GM21515 (cell line): ENCODE measurements around the gene SMCO4.

Experiments
- ATAC-seq: cut with Tn5 transposase; IDR thresholded peaks from one replicate; pipeline ENCODE4 v1.9.1; 2021; ENCODE audit not compliant: unreplicated experiment

SMCO4 gene

GRCh38 chr11:93529707-93530467, 13.3 kb downstream of the SMCO4 start:
- ATAC-seq: peak; percentile 19

DNA sequence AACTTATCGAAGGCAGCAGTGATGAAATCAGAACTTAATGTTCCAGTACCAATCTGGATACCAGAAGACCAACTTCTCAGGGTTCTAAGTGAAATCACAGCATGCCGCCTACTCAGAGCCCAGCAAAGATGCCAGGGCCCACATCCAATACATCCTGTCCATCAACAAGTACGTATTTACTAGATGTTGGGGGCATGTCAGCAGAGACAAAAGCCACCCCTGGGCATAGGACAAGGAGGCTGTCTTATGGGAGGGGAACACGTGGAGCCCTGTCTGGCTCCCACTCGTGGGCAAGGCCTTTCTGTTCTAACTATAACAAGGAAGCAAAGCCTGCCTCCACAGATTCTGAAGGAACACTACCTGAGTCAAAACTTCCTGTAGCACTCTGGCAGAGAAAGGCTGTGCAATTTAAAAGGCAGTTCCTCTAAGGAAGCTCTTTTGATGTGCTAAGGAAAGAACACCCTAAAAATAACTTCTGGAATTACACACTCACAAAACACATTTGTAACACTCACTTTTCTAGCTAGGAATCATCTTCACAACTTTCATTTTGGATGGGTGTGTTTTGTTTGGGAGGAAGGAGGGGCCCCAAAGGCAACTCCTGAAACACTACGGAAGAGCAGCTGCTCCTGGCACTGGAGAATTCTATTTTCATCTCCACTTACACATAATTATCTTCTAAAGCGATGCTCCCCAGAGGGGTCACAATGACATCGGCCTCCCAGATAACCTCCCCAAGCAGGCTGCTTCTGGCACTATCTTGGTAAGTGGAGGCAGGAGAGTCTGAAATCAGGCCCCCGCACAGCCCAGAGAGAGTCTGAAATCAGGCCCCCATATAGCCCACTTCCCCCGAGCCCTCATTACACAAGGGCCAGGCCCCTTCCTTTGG, 14.2 kb downstream of the SMCO4 start:
- ATAC-seq: no peak

DNA sequence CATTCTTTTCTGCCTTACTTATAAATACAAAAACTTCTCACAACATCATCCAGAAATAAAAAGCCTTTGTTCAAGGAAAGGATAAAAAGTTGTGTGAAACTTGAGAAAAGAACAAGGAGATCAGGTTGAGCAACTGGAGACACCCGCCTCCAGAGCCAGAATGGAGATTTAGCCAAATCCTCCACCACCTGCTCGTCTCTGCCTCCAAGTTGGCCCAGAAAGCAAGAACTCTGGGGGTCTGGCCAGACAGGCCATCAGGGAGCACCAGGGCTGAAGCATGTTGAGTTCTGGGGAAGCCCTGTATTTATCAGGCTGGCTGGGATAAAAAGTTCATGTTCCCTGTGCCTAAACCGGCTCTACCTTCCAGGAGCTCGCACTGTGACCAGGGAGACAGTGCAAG, 14.9 kb downstream of the SMCO4 start:
- ATAC-seq: no peak

DNA sequence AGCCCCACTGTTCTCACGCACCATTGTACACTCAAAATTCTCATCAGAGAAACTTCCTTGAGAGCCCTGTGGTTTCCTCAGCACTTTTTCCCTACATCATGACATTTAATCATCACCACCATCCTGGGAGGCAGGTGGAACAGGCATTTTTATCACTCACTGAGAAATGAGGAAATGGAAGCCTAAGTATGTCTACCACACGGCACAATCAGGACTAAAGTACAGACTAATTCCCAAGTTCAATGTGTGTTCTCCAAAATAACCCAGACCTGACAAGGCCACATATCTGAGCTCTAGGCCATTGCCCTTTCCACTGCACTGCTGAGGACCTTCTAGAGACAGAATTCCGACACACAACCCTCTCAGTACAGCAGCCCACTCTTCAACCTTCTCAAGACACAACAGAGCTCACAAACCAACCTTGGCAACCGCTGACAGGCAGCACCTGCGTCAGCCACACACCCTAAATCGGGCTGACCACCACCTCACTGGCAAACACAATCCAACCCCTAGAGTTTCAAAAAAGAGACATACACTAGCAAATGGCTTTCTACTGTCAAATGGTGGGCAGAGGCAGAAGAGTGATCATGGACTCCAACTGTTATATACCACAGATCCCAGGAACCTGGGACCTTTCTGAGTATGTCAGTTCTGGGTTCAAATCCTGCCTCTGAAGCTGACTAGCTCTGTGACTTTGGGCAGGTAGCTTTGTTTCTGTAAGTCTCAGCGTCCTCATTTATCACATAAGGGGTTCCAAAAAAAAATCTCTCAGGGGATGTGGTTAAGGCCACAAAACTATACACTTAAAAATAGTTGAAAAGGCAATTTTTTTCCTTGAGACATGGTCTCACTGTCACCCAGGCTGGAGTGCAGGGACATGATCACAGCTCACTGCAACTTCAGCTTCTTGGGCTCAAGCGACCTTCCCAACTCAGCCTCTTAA, 16.3 kb downstream of the SMCO4 start:
- ATAC-seq: no peak

DNA sequence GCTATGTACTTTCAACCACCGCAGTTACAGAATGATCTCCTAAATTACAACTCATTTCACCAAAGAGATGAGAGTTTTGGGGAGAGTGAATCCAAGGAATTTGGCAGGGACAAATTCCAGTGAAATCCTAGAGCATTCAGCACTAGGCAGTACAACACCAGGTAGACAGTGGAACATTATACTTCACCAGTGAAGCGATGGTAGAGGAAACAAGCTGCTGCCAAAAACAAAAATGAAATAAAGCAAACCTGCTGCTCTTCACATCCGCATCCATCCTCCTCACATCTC, 16.9 kb downstream of the SMCO4 start:
- ATAC-seq: no peak

DNA sequence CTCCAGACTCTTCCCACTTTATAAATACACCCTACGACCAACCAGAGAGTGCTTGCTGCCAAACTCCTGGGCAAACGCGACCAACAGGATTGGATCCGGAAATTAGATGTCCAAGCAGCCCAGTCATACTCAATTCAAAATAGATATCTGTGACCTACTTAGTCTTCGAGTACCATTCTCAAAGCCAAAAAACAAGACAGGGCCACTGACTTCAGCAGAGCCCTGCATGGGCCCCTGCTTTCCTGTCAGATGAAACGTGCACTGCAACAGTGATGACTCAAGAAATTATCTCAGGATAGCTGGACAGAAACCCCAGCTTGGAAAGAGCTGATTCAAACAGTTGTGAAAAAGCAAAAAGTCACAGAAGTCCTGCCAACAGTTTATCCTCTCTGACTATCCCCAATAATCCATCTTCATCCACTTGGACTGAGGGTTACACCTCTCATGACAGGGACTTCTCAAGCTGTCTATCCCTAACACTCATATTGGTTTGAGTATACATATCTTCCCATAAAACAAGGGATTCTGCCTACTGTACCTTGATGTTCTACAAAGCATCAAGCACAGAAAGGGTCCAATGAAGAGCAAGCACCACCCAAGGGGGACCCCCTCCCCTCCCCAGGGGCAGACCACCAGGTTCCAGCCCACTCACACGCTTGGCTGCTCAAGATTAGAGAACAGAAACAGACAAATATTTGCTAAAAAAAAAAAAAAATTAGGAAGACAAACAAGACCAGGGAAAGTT, 17.4 kb downstream of the SMCO4 start:
- peak; percentile 25 for ATAC-seq

- no peak for ATAC-seq
Measured at GRCh38 chr11:93524858-93525257, 18.3 kb downstream of the SMCO4 start.

DNA sequence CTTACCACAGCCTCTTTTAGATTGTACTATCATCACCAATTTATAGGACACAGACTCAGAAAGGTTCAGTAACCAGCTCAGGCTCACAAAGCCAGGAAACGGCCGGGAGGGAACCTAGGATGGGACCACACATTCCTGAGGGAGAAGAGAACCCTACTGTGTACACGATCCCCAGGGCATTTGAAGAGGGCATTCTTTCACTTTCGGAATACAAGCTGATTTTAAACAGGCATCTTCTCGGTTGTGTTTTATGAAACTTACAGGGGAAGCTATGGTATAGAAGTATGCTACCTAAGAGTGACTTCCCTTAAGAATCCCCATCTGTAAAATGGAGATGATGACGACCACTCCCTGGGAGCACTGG, 19.0 kb downstream of the SMCO4 start:
- peak; percentile 35 for ATAC-seq

DNA sequence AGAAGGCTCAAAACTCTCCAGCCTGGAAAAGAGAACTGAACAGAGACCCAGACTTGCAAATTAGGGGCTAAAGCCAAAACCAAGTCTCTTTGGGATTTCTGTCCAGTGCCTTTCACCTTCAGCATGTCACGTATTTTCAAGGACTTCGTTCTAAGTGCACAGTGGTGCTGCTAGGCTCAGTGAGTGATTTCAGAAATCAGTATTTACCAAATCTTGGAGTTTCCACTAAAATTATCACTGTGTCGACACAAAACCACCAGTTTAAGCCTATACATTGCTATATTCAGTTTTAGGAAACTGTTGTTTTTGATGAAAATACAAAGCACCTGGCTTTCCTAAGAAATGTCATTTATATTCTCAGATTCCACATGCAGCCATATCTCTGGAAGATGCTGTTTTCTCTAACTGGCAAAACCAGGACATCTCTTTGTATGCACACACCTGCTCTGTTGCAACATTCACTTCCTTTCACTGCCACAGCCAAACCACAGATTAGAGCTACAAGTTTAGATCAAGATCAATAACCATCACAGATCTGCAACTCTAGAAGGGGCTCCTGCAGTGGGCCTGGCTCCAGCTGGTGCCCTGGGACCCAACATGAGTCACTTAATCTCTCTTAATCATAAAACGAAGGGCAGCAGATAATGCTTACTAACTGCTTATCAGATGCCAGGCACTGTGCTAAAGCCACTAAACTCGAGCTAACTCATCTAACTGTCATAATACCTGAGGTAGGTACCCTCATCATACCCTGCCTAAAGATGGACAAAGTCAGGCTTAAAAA, 22.3 kb downstream of the SMCO4 start:
- ATAC-seq: no peak

- ATAC-seq: no peak
Measured at GRCh38 chr11:93519179-93519578, 24.0 kb downstream of the SMCO4 start.

GRCh38 chr11:93518081-93518480, 25.1 kb downstream of the SMCO4 start:
- ATAC-seq: no peak

- no peak for ATAC-seq
Measured at GRCh38 chr11:93517611-93518010, 25.6 kb downstream of the SMCO4 start.

GRCh38 chr11:93517041-93517440, 26.1 kb downstream of the SMCO4 start:
- ATAC-seq: no peak

- ATAC-seq: no peak
Measured at GRCh38 chr11:93515441-93516025, 27.7 kb downstream of the SMCO4 start.

DNA sequence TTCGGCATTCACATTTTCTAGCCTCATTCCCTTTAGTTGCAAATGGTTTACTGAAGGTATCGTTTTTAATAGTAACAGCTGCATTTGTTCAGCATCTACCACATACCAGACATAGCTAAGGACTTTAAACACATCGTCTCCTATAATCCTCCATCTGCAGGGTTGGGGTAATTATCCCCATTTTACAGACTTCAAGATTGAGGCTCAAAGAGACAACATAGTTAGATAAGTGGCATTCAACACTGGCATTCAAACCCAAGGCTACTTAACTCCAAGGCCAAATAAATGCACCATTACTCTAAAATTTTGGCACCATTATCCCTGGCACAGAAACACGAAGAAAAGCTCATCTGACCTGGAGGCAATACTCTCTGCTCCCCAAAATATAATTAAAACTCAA, 28.5 kb downstream of the SMCO4 start:
- no peak for ATAC-seq

DNA sequence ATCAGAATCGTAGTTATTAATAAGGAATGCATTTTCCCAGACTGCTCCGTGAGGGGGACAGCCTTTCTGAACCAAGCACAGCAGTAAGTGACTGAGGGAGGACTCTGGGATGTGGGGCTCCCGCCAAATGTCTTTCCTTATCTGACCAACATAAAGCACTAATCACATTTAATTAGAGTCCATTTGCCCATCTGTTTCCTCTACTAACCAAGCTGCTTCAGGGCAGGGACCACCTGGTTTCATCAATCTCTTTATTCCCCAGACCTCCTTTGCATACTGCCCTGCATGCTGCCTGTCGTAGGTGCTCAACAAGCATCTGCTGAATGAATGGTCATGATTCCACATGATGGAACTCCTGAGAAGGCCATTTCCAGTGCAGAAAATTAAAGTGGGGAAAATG, 29.4 kb downstream of the SMCO4 start:
- ATAC-seq: no peak

GRCh38 chr11:93512949-93513667, 30.1 kb downstream of the SMCO4 start:
- peak; percentile 71 for ATAC-seq

DNA sequence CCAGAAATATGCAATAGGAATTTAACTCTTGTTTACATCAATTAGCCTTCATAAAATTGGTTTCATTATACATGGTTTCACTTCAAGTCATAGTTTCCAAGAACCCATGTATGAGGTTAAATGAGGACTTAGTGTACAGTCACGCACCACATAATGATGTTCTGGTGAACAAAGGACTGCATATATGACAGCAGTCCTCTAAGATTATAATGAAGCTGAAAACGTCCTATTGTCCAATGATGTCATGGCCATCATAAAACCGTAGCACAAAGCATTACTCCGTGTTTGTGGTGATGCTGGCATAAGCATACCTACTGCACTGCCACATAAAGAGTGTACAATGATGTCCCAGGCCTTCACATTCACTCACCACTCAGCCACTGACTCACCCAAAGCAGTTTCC, 31.1 kb downstream of the SMCO4 start:
- peak; percentile 84 for ATAC-seq
